Measurements from ENCODE around the gene MNT. TPM values are rescaled to one million over a fixed set of nuclear protein-coding genes. Genes with fewer than 3 reads are reported as not detected.

The MNT gene
- total RNA-seq, 1 donor from 2014 or later: 4.9 TPM

GRCh38 chr17:2391597-2392251 is 9.1 kb downstream of the MNT start:
- no peak for DNase-seq (ENCODE audit: low spot score in 2 of 2)
- H3K9me3 ChIP-seq: no peaks in the 10 kb centered on the region
- peak overlapping the region; percentile 46 to 68 for H3K4me3 ChIP-seq
- H3K36me3 ChIP-seq: peaks cover 14 to 15% of the 10 kb centered on the region in 2 donors
- peak overlapping the region; percentile 75 to 85 for H3K27ac ChIP-seq
- peaks cover 22 to 48% of the 10 kb centered on the region in 2 donors for H3K4me1 ChIP-seq
- no peaks in the 10 kb centered on the region for H3K27me3 ChIP-seq
- intact Hi-C loops (cut with DNase I): loop anchor here (1.0 to 10.0 kb wide), 6 partner anchors 15 to 1273 kb away; partner anchors contain the start of genes CLUH, EMC6, HIC1 and SMG6
- no peak for TF ChIP-seq CTCF (IDR thresholded peaks at IDR 0.05)

- Histone ChIP-seq H3K36me3 (peaks cover 21 to 28% of the 10 kb centered on the region in 2 donors), H3K4me3 (no peak overlapping the region), H3K27ac (peak overlapping the region; percentile 75 to 85), H3K4me1 (peaks cover 11 to 37% of the 10 kb centered on the region in 2 donors), H3K9me3 (no peaks in the 10 kb centered on the region), H3K27me3 (no peaks in the 10 kb centered on the region)
- no peak for TF ChIP-seq CTCF (IDR thresholded peaks at IDR 0.05)
- DNase-seq (ENCODE audit: low spot score in 2 of 2): no peak
- intact Hi-C loops (cut with DNase I): loop anchor here (5.0 to 10.0 kb wide), 4 partner anchors 88 to 1274 kb away; partner anchors contain the start of genes CLUH, EMC6, HIC1 and SMG6
Measured at GRCh38 chr17:2390199-2390836, 10.5 kb downstream of the MNT start.

DNA sequence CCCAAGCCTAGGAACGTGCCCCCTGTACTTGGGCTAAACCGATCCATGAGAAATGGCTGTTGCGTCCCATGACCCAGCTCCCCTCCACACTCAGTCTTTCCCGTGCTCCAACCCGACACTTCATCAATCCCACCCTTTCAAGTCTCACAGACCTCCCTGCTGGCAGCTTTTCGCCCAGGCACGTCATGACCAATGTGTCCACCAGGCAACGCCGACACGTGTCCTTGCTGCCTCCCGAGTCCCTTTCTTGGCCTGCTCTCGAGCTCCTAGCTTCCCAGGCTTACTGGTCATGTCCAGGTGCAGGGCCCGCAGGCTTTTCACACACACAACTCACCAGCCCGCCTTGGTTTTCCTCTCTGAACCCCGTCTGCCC is 12.2 kb downstream of the MNT start:
- intact Hi-C loops (cut with DNase I): no loop called here
- Histone ChIP-seq H3K9me3 (no peaks in the 10 kb centered on the region), H3K27me3 (no peaks in the 10 kb centered on the region), H3K4me1 (peaks cover 4 to 22% of the 10 kb centered on the region in 2 donors), H3K4me3 (no peak overlapping the region), H3K36me3 (peaks cover 21 to 30% of the 10 kb centered on the region in 2 donors), H3K27ac (no peak overlapping the region)
- DNase-seq (ENCODE audit: low spot score in 2 of 2): no peak
- no peak for TF ChIP-seq CTCF (IDR thresholded peaks at IDR 0.05)

DNA sequence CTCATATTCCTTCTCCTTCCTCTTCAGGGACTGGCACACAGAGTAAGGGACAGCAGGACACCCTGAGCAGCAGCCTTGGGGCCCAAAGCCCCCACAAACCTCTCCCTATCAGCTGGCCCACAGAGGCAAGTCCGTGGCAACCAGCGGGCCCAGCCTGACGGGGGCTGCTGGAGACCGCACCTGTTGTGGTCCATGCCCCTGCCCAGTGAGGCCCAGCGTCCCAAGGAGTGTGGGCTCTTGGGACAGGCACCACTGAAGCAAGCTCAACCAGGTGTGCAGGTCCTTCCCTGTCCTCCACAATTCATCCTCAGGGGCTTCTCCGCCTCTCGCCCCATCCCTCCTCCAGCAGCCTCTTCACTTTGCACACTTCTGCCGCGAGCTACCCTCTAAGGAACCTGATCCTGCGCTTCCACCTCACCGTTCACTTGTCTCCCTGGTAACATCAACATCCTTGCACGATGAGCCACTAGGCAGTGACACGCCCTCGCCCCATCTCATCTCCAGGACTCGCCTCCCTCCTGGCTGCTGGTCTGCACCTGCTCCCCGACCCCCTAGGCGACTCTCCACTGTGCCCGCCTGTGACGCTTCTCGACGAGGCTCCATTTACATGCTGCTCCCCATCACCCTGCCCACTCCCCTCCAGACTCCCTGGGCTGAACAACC is 12.7 kb downstream of the MNT start:
- H3K27me3 ChIP-seq: no peaks in the 10 kb centered on the region
- no peak overlapping the region for H3K27ac ChIP-seq
- H3K4me3 ChIP-seq: no peak overlapping the region
- TF ChIP-seq CTCF (IDR thresholded peaks at IDR 0.05): no peak
- H3K9me3 ChIP-seq: no peaks in the 10 kb centered on the region
- peaks cover 4 to 22% of the 10 kb centered on the region in 2 donors for H3K4me1 ChIP-seq
- intact Hi-C loops (cut with DNase I): no loop called here
- DNase-seq (ENCODE audit: low spot score in 2 of 2): no peak
- H3K36me3 ChIP-seq: peaks cover 21 to 30% of the 10 kb centered on the region in 2 donors

DNA sequence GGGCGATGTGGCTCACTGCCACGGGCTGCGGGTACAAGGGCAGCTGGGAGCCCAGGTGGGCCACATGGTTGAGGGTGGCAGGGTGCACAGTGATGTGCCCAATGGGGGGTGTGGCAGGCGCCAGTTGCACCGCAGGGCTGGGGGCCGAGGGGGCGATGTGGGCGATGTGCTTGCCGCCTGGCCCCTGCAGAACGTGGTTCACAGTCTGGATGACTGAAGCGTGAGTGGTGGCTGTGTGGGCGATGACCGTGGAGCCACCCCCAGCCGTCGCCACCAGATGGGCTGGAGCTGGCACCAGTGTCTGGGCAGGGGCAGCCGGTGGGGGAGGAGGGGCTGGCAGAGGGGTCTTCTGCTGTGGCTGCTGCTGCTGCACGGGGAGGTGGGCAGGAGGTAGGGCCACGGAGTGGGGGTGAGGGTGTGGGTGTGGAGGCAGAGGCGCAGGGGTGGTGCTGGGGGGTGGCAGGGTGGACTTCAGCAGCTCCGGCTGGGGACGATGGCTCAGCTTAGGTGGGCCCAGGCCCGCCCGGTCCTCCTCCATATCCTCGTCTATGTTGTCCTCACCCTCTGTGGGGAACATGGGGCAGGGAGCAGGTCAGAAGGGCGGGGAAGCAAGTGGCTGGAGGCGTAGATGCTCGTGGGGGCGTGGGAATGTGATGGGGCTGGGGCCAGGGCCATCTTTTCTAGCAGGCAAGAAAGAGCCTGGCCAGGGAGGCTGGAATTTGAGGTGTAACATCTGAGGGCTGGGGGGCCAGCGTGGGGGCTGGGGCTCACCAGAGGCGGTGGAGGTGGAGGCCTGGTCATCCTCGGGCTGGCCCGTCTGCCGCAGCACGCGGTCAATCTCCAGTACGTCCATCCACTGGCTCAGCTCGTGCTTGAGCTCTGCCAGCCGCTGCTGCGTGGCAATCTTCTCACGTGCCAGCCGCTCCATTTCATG is 13.5 kb downstream of the MNT start:
- intact Hi-C loops (cut with DNase I): no loop called here
- no peak for TF ChIP-seq CTCF (IDR thresholded peaks at IDR 0.05)
- Histone ChIP-seq H3K9me3 (no peaks in the 10 kb centered on the region), H3K27ac (no peak overlapping the region), H3K36me3 (peaks cover 21 to 30% of the 10 kb centered on the region in 2 donors), H3K4me3 (no peak overlapping the region), H3K4me1 (peaks cover 4 to 26% of the 10 kb centered on the region in 2 donors), H3K27me3 (no peaks in the 10 kb centered on the region)
- DNase-seq (ENCODE audit: low spot score in 2 of 2): no peak

Measured in ascending aorta (tissue), 2 donors.